GM19452 (cell line): Measurements from ENCODE around the gene PBRM1.
A peak's percentile ranks its signal among the peaks of the same experiment; 100 is the strongest.
"Not testable (repeated sequence)": the region's sequence is repeated elsewhere in the genome, so short reads cannot be mapped to it uniquely, and the experiment has no call there.

Experiments
- ATAC-seq: cut with Tn5 transposase; IDR thresholded peaks from one replicate; pipeline ENCODE4 v1.9.1; 2021; ENCODE audit not compliant: unreplicated experiment

The PBRM1 gene

DNA sequence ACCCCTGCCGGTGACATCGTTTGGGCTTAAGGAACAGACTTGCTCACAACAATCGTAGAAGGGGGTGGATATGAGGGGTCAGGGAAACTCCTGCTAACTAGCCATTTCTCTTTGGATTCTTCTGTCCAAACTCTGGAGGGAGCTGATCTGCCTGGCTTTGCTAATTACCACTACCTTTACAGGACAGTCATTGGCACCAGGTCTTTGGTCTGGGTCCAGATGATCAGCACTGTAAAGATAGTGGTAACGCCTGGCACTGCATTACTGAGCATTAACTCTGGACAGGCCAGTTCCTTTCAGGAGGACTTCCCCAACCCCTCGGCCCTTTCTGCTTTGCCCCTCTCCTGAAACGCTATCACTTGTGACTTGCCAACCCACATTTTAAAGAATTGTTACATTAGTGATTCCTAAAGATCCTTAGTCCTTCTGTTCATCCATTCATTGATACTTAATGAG lies 148.5 kb downstream of the PBRM1 start:
- ATAC-seq = no peak

DNA sequence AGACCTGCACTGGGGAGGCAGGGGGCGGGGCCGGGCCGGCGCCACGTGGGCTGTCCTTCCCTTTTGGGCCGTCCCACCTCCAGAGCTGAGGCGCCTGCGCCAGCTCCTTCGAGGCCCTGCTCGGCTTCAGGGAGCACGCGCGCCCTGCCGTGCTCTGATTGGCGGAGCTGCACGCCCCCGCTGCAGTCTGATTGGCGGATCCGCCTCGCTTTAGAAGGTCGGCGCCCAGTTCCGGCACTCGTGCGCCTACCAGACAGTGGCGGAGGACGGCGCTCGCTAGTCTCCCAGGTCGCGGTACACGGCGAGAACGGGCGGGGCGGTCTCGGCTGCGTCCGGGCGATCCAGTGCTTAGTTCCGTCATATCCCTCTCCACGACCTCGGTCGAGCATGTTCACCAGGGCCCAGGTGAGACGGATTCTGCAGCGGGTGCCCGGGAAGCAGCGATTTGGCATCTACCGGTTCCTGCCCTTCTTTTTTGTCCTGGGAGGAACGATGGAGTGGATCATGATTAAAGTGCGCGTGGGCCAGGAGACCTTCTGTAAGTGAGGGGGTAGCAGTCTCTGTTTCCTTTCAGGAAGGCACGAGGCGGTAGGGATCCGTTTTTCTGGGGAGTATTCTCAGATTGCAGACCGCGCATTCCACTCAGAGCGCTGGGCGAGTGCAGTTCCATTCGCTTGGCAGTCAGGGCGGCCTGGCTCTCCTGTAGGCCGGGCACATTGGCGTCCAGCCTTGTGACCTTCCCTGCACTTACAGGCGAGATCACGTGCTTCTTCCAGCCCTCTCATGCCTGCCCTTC lies 149.1 kb downstream of the PBRM1 start, which contains the start of gene UQCC5:
UQCC5 (plus strand) TSS at position 237 of the 796 bp plus-strand sequence; CDS start at position 388, 151 bp downstream.
- ATAC-seq = peak; percentile 82

DNA sequence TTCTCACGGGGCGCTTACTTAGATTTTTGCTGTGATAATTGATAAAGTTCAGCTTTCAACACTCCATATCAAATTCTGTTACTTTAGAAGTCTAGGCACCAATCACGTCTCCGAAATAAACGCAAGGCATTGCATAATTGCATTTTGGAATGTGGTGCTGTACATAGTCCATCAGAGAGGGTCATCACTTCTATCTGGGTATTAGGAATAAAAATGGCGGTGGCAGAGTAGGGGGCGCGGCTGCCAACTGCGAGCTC lies 149.7 kb downstream of the PBRM1 start:
- no peak for ATAC-seq

DNA sequence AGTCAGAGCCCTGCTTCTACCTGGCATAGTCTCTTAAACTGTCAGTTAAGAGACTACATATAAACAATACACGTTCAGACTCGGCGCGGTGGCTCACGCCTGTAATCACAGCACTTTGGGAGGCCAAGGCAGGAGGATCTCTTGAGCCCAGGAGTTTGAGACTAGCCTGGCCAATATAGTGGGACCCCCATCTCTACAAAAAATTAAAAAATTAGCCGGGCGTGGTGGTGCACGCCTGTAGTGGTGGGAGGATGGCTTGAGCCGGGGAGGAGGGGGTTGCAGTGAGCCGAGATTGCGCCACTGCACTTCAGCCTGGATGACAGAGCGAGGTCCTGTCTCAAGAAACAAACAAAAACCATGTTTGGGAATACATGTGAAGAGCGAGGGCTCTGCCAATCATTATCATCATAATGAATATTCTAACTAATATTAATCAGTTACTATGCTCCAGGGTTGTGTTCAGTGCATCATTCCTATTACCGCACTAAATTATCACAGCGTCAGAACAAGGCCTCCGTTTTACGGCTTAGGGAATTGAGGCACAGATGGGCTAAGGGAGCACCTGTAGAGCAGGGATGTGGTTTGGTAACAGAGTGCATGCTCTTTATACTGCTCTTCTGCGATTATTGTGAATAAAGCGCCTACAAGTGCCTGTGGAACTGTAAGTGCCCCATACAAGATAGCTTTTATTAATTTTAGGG lies 150.2 kb downstream of the PBRM1 start:
- no peak for ATAC-seq

DNA sequence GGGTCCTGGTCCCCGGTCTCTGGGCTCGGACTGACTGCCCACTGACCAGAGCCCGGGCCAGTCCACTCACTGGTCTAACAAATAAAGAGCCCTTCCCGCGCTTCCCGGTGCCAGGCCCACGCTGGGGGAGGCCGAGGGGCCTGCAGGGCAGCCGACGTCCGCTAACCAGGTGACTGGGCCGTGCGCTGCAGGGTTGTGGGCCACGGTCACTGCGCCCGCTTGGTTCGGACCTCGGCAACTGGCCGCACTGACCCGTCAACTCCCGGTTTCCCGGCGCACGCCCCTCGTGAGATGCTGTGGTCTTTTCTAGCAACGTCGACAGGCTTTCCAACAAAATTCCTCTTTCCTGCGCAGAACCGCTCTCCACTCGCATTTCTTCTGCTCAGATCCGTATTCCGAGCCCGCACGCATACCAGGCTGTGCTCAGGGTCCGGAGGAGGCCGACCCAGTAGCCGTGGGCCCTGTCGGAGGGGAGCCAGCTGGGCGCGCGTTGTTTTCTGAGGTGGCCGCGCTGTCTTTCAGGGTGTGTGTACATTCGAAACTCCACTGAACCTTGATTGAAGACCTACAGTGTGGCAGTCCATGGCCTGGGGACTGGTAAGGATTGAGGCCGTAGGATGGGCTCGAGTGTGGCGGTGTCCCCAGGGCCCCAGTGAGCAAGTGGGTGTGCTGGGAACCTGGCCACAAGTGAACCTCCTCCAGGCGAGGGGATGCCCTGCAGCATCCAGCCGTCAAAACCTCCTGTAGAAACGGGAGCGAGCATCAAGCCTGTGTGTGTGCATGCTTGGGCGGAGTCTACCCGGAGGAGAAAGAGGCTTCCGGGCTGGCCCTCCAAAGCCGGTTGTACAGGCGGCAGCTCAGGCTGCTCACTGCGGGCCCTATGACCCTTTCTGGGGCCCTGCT lies 151.2 kb downstream of the PBRM1 start:
- ATAC-seq = no peak

DNA sequence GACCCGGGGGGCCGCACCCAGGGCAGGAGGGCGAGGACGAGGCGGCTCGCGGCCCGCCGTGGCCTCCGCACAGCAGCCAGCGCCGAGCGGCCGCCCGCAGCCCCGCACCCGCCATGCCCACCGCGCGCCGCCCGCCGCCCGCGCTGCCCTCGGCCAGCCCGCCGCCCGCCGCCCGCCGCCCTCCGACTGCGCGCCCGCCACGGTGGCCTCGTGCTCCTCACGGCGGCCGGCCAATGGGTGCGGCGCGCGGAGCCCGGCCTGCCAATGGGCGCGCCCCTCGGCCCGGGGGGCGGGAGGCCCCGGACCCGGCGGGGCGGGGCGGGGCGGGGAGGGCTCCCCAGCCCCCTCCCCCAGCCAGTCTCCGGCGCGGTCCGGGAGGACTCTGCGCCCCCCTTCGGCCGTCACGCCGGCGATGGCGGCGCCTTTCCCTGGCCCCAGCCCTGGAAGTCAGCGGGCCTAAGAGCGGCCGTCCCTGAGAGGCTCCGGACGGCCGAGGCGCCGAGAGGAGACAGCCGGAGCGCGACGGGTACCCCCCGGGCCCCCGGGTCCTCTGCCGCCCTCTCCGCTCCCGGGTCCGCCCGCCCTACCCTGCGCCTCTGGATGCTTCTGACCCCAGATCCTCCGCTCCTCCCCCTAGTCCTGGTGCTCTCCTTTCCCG lies 152.0 kb downstream of the PBRM1 start, which contains the start of gene NT5DC2:
NT5DC2 (minus strand) TSS at position 235 of the 658 bp plus-strand sequence; CDS start at position 115, 120 bp downstream.
- ATAC-seq = peak; percentile 34

DNA sequence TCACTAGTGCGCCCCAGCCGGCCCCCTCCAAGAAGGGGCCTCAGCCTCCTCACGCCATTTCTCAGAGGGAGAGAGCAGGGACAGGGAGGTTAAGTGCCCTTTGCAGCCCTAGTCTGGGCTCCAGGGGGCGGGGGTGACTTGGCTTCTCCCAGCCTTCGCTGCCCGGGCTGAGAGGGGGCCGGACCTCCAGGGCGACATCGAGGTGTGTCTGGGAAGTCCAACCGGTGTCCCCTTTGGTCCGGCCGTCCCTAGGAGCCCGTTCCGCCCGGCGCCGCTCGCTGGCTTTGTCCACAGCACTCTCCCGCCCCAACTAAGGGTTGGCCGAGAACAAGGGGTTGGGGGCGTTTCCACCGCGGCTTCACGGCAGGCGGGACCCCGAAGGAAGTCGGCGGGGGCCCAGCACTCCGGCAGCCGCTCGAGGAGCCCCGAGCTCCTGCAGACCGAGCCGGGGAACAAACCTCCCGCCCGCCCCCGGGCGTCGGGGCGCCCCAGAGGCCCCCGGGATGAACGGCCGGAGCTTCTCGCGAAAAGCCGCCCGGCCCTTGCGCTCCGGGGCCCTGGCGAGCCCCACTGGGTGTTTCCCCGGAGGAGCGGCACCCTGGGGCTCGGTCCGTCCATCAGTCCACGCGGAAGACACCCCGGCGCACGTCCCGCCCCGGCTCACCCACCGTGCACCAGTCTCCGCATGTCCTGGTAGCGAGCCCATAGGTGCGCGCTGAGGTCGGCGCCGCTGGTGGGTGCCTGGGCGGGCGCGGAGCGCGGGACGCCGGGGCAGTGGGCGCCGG lies 152.7 kb downstream of the PBRM1 start:
- no peak for ATAC-seq

DNA sequence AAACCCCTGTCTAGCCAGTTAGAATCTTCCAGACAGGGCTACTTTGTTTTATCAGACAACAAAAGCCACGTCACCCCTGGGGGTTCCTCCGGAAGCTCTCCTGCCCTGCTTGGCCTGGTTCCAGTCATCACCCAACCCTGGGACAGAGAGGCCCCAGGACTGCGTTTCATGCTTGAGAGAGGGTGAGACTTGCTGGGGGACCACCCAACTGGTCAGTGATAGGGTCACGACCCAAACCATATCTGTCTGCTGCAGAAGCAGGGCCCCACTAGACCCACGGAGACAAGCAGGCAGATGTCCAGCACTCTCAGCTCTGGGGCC lies 153.2 kb downstream of the PBRM1 start:
- ATAC-seq = no peak

DNA sequence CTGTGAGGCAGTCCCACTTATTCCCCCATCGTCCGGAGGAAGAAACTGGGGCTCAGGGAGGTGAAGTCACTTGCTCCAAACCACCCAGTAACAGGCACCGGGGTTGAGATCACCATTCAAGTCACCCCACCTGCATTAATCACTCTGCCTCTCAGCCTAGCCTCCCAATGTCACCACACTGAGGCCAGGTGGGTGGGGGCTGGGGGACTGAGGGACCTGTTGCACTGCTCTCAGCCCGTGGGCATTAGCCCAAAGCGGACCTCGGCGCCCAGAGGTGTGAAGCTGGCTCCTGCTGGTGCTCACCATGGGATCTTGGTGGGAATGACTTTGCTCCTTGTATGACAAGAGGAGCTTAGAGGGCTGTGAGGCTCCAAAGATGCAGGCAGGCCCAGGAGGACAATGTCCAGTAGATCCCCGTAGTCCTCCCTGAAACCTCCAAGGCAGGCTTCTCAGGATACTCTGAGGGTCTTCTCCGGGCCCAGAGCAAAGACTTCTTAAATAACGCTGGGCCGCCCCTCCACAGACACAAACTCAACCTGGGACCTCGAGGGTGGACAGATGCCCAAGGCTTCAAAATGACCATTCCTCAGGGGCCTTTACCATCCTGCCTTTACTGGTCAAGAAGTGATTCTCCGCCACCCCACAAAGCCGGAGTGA lies 153.7 kb downstream of the PBRM1 start:
- no peak for ATAC-seq

DNA sequence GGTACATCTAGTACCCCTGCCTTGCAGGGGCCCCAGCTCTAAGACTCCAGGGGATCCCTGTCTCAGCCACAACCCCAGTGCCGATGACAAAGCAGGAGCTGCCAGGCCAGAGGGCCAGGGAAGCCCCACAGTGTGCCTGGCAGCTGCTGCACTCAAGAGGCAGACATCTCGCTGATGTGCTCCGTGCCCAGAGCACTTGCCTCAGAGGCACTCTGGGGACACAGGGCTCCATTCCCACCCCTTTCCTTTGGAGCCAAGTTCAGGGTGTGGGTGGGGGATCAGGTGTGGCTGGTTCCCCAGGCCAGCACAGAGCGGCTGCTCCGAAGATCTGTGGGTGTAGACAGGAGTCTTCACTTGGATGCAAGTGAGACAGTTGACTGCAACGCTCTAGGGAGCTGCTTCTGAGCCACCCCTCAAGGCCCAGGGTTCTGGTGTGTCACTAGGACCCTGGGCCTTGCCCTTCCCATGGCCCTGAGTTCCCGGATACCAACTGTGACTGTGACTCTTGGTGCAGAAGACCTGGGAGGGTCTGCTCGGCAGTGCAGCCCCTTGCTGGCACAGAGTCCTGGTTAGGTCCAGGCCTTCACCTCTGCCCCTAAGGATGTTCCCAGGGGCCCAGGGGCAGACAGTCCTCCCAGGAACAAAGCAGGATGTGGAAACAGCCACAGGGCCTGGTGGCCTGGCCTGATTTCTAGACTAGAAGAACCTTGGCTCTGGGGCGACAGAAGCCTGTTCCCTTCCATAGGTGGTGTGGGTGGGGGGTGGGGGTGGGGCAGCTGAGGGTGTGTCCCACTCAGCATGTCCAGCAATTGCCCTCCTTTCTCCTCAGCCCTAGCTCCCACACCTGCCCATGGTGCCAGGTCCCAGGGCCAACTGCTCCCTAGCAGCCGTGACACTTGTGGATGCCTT lies 154.5 kb downstream of the PBRM1 start:
- ATAC-seq = no peak

DNA sequence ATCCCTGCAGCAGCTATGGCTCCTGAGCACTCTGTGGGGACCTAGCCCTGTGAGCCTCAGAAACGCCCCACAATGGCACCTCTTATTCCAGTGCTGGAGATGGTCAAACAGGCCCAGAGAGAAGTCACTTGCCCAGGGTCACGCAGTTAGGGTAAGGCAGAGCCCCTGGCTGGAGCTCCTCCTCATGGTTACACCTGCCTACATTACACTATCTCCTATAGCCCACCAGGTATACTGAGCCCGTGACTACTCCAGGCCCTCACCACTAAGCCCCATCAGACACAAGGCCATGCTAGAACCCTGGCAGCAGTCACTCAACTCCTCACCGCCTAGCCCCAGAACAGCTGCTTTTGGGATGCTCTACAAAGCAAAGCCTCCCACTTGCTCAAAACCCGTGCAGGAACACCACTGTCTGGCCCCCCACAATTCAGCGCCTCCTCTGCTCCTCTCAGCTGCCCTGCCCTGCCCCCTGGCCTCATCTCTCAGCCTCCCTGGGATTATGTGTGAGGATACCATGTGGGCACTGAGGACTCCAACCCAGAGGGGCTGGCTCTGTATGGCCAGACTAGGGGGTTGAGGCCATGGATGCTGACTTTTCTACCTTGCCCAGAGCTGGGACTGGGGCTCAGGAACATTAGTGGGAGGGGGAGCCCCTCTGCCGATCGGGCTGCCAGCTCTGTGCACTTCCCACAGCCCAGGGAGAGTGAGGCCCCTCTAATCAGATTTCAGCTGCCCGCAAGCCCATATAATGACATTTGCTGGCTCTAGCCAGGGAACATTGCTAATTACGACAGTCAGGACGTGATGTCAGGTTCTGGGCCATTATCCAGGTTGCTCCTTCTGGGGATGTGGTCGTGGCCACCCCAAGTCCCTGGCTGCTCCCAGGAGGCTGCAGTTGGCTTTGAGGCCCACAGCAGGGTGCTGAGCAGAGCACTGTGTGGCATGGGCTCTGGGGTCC lies 156.1 kb downstream of the PBRM1 start:
- no peak for ATAC-seq

DNA sequence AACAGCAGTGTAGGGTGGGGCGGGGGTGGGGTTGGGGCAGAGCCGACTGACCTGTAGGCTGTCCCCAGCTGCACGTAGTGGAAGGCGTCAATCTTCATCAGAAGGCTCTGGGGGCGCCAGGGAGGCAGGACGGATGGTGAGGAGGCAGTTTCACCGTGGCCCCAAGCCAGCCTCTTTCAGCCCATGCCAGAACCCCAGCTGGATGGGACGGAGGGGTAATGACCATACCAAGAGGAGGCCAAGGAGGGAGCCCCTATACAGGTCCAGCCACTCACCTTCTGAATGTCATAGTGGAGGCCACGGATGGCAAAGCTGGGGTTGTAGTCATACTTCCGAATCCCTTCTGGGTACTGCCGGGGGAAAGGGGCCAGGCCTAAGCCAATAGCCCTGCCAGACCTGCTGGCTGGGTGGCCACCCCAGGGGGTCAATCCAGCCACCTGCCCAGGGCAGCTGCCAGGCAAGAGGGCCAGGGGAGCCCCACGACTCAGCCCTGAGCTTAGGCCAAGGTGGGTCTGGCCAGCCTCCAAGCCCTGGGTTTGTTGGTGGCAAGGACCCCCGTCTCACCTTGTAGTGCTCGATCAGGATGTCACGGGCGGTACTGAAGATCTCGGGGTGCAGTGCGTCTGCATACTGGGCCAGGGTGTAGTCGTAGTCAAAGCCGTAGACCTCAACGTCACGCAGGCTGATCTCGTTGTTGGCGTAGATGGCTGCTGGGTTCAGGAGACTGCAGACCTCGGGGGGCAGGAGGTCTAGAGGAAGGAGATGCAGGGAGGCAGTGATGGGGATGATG lies 156.9 kb downstream of the PBRM1 start:
- no peak for ATAC-seq

DNA sequence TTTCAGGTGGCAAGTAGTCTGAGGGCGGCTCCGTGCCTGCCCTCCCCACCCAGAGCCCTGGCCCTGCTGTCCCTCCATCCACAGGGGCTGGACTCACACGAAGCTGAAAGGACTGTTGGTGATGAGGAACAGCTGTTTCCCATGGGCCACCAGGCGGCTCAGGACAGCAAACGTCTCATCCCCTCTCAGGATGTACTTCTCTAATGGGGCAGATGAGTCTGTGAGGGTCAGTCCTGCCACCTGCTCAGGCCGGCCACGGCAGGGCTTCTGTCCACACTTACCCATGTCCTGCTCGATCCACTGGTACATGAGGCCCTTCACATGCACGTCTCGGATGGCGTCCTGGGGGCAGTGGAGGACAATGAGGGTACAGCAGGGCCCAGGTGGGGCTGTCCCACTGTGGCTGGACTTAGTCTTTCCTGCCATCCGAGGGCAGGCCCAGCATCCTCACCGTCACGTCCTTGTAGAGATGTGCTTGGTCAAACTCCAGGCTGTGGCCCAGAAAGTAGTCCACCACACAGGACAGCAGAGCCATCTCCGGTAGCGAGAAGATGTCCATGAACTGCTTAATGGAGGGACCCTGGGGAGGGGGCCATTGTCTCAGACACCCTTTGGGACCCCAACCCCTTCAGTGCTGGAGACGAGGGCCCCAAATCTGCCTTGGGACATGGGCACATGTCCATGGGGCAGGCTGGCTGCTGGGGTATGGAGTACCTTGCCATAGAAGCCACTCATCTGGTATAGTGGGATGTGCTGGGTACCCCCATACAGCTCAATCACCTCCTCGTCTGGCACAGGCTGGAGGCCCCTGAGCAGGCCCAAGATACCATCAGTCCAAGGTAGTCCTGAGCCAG lies 157.8 kb downstream of the PBRM1 start:
- ATAC-seq = no peak

DNA sequence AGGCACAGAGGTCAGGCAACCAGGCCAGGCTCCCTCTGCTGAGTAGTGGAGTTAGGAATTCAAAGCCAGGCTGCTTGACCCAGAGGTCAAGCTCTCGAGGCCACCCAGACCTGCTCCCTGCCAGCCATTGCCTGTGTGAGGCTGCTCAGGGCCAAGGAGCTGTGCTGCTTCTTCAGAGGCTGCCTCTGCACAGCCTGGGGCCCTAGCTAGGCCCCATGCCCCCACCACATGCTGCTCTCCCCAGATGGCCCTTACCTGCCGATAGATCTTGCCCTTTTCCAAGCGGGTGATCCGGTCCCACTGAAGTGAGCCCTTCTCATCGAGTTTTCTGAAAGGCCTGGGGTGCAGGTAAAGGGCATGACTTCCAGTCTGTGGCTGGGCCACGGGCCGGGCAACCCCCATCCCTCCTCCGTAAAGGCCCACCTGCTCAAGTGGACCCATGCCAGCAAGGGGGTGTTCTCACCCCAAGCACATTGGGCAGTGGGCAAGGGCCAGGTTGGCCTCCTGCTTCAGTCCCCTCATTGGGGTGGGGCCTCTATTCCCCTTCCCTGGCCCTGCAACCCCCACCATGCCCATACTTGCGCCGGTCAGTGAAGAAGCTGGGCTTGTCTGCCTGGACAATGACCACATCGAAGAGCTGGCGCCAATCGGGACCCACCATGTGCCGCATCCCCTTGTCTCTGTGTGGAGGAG lies 158.5 kb downstream of the PBRM1 start:
- no peak for ATAC-seq

DNA sequence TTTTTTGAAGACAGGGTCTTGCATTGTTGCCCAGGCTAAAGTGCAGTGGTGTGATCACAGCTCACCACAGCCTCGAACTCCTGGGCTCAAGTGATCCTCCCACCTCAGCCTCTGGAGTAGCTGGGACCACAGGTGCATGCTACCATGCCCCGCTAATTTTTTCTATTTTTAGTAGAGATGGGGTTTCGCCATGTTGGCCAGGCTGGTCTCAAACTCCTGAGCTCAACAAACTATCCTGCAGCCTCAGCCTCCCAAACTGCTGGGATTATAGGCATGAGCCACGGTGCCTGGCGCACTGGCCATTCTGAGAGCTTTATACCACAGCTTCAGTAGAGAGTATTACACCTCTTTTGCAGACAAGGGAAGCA lies 159.1 kb downstream of the PBRM1 start:
- ATAC-seq = not testable (repeated sequence)
